ENCODE measurements around the gene TLL2. TPM values are rescaled to one million over a fixed set of nuclear protein-coding genes. Genes with fewer than 3 reads are reported as not detected.

The TLL2 gene
- polyA plus RNA-seq, 2 of the 4 experiments (the other 2 are of a cell fraction): 0.08 to 0.13 TPM

GRCh38 chr10:96374639-96374984, 139.1 kb downstream of the TLL2 start:
- H3K27ac ChIP-seq: peak overlapping the region; percentile 59 to 82; a peak in 4 of 6 replicates
- peak overlapping the region; percentile 80 for H3K4me2 ChIP-seq
- ATAC-seq (peak; percentile 15 to 19; a peak in 5 of 6 replicates), DNase-seq (ENCODE audit: low read depth in 1 of 2, low spot score in 1 of 2) (no peak), FAIRE-seq (no peak)
- POLR2A ChIA-PET: interaction anchor here (1.3 kb wide), 1 partner anchor 245 kb away, joined by 4 read pairs; the partner anchor contains the start of gene ZNF518A
- no peak for TF ChIP-seq JUNB (IDR thresholded peaks at IDR 0.05)
- TF ChIP-seq ZSCAN20 (CRISPR knock-in tag; IDR thresholded peaks at IDR 0.05): no peak
- TF ChIP-seq, protein P1, sequence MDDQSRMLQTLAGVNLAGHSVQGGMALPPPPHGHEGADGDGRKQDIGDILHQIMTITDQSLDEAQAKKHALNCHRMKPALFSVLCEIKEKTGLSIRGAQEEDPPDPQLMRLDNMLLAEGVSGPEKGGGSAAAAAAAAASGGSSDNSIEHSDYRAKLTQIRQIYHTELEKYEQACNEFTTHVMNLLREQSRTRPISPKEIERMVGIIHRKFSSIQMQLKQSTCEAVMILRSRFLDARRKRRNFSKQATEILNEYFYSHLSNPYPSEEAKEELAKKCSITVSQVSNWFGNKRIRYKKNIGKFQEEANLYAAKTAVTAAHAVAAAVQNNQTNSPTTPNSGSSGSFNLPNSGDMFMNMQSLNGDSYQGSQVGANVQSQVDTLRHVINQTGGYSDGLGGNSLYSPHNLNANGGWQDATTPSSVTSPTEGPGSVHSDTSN (IDR thresholded peaks at IDR 0.05): no peak
- no peak for TF ChIP-seq RFX5 (IDR thresholded peaks at IDR 0.05)
- no peak for TF ChIP-seq EP300 (IDR thresholded peaks at IDR 0.05)
- no peak for TF ChIP-seq HOXA7 (CRISPR knock-in tag; IDR thresholded peaks at IDR 0.05)
- TF ChIP-seq KDM5A (IDR thresholded peaks at IDR 0.05): no peak
- no peak for TF ChIP-seq ESRRA (IDR thresholded peaks at IDR 0.05; ENCODE audit: borderline replicate concordance, low read length)
- no peak for TF ChIP-seq NFE2L2 (conservative IDR thresholded peaks at IDR 0.05; ENCODE audit: low read length)
- no peak for TF ChIP-seq KDM1A (IDR thresholded peaks at IDR 0.05; ENCODE audit: low read depth)
- TF ChIP-seq, protein P2, sequence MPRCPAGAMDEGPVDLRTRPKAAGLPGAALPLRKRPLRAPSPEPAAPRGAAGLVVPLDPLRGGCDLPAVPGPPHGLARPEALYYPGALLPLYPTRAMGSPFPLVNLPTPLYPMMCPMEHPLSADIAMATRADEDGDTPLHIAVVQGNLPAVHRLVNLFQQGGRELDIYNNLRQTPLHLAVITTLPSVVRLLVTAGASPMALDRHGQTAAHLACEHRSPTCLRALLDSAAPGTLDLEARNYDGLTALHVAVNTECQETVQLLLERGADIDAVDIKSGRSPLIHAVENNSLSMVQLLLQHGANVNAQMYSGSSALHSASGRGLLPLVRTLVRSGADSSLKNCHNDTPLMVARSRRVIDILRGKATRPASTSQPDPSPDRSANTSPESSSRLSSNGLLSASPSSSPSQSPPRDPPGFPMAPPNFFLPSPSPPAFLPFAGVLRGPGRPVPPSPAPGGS (IDR thresholded peaks at IDR 0.05): no peak
- no peak for TF ChIP-seq ZNF302 (CRISPR knock-in tag; IDR thresholded peaks at IDR 0.05)
- no peak for TF ChIP-seq RARB (CRISPR knock-in tag; IDR thresholded peaks at IDR 0.05)
- TF ChIP-seq EHF (CRISPR knock-in tag; IDR thresholded peaks at IDR 0.05): no peak
- no peak for TF ChIP-seq TFCP2L1 (CRISPR knock-in tag; IDR thresholded peaks at IDR 0.05)
- no peak for TF ChIP-seq ELK1 (IDR thresholded peaks at IDR 0.05; ENCODE audit: low read depth, low read length)
- TF ChIP-seq CBX2 (IDR thresholded peaks at IDR 0.05; ENCODE audit: borderline replicate concordance, low read depth): no peak
- no peak for TF ChIP-seq MAX (IDR thresholded peaks at IDR 0.05)
- TF ChIP-seq ZC3H11A (IDR thresholded peaks at IDR 0.05): no peak
- no peak for TF ChIP-seq HMGXB4 (CRISPR knock-in tag; IDR thresholded peaks at IDR 0.05; ENCODE audit: borderline replicate concordance)
- peak overlapping the region; percentile 42 for H3K4me3 ChIP-seq
- peaks cover 7% of the 10 kb centered on the region; the same call in 1 of the 3 replicates for H3K4me1 ChIP-seq
- CTCF ChIA-PET: interaction anchor here (0.7 to 7.6 kb wide), 36 partner anchors 9 to 835 kb away, joined by 3 to 105 read pairs (median 4); partner anchors contain the start of gene TLL2
- WGBS (ENCODE audit: missing lambda C conversion rate): 53% methylated on average over 3 of the region's 9 CpGs
- H3K9me3 ChIP-seq: no peaks in the 10 kb centered on the region

DNA sequence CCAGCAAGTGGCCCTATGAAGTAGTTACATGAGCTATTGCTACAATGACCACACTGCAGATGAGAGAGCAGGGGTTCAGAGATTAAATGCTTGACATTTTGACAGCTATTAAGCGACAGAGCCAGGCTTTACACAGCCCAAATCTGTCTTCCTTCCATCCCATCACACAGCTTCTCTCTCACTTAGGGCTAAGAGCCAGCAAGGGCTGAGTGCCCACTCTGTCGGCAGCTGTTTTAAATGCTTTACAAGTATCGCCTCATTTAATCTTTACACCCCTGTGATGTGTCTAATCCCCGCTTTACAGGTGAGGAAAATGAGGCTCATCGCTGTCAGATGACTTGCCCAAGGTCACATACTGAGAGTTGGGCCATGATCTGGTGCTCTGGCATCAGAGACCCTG, 139.7 kb downstream of the TLL2 start:
- no peak for ATAC-seq
- POLR2A ChIA-PET: no interaction called here
- H3K4me3 ChIP-seq: no peak overlapping the region
- FAIRE-seq: no peak
- no peak overlapping the region for H3K4me2 ChIP-seq
- WGBS (ENCODE audit: missing lambda C conversion rate): 92% methylated on average over 5 of the region's 5 CpGs
- CTCF ChIA-PET: interaction anchor here (0.8 to 7.6 kb wide), 15 partner anchors 9 to 836 kb away, joined by 3 to 105 read pairs (median 6); partner anchors contain the start of genes OPALIN and TLL2
- no peaks in the 10 kb centered on the region for H3K9me3 ChIP-seq
- TF ChIP-seq HEYL (CRISPR knock-in tag; IDR thresholded peaks at IDR 0.05) (no peak), REST (IDR thresholded peaks at IDR 0.05) (no peak), EP300 (IDR thresholded peaks at IDR 0.05) (no peak), RAD21 (conservative IDR thresholded peaks at IDR 0.05 in 1 of 2, IDR thresholded peaks at IDR 0.05 in 1 of 2) (no peak), JUN (IDR thresholded peaks at IDR 0.05) (no peak), GATA3 (IDR thresholded peaks at IDR 0.05; ENCODE audit: borderline replicate concordance) (no peak), CBX2 (IDR thresholded peaks at IDR 0.05; ENCODE audit: borderline replicate concordance, low read depth) (no peak), HOXB13 (CRISPR knock-in tag; IDR thresholded peaks at IDR 0.05; ENCODE audit: low read depth) (no peak), SMC3 (IDR thresholded peaks at IDR 0.05) (no peak)
- TF ChIP-seq, protein P2 (IDR thresholded peaks at IDR 0.05): no peak
- no peak for DNase-seq (ENCODE audit: low read depth in 1 of 2, low spot score in 1 of 2)
- no peak overlapping the region for H3K27ac ChIP-seq
- peaks cover 9% of the 10 kb centered on the region; the same call in 1 of the 3 replicates for H3K4me1 ChIP-seq
